GM10248 (cell line): Measurements from ENCODE around the gene REPS1.

ENCODE experiments used
- CTCF ChIA-PET: fragments of 300-600 bp; sonication (Branson Sonifier 250); formaldehyde crosslinking; extraction: SDS; loops from one replicate; lab custom pipeline; 2021; ENCODE audit warnings: antibody characterized with exemption; lab: Yijun Ruan, JAX
- POLR2A ChIA-PET: fragments of 350-650 bp; sonication (Branson Sonifier 250); formaldehyde crosslinking; extraction: SDS; loops from one replicate; lab custom pipeline; 2020; ENCODE audit warnings: antibody characterized with exemption; lab: Yijun Ruan, JAX
- DNase-seq: peaks from one replicate; pipeline ENCODE4 v3.0.0; 2012; ENCODE audit errors: extremely low spot score
- CTCF ChIP-seq: IDR thresholded peaks from 2 replicates; pipeline ENCODE4 v1.5.1; 2012; ENCODE audit warnings: mild to moderate bottlenecking, low read depth; ENCODE audit errors: extremely low read depth, missing control alignments, control extremely low read depth

The REPS1 gene

GRCh38 chr6:138973466-138974153 is 14.4 kb downstream of the REPS1 start:
- ChIA-PET CTCF (interaction anchor here (1.0 to 1.8 kb wide), 6 partner anchors 8 to 157 kb away, joined by 3 to 8 read pairs (median 4); no protein-coding TSS in a partner anchor), POLR2A (no interaction called here)
- TF ChIP-seq CTCF, result no peak
- DNase-seq, result no peak

- POLR2A ChIA-PET, result no interaction called here
- CTCF ChIA-PET, result interaction anchor here (1.2 to 1.5 kb wide), 2 partner anchors 9 to 13 kb away, joined by 3 to 5 read pairs; no protein-coding TSS in a partner anchor
- DNase-seq, result no peak
- TF ChIP-seq CTCF, result no peak
These were observed 15.8 kb downstream of the REPS1 start for GRCh38 chr6:138972226-138972665.

GRCh38 chr6:138971601-138972000 is 16.5 kb downstream of the REPS1 start:
- TF ChIP-seq CTCF, result no peak
- ChIA-PET POLR2A (no interaction called here), CTCF (interaction anchor here (1.2 to 5.9 kb wide), 6 partner anchors 10 to 156 kb away, joined by 3 to 50 read pairs (median 6); partner anchors contain the start of gene REPS1)
- no peak for DNase-seq

- DNase-seq, result no peak
- no peak for TF ChIP-seq CTCF
- CTCF ChIA-PET, result interaction anchor here (1.2 to 5.9 kb wide), 6 partner anchors 14 to 155 kb away, joined by 3 to 50 read pairs (median 6); partner anchors contain the start of gene REPS1
- POLR2A ChIA-PET, result no interaction called here
These were observed 17.1 kb downstream of the REPS1 start for GRCh38 chr6:138970856-138971425.

GRCh38 chr6:138970159-138970558 is 17.9 kb downstream of the REPS1 start:
- no peak for TF ChIP-seq CTCF
- no peak for DNase-seq
- CTCF ChIA-PET, result interaction anchor here (1.2 to 5.9 kb wide), 7 partner anchors 13 to 154 kb away, joined by 3 to 50 read pairs (median 6); partner anchors contain the start of gene REPS1
- POLR2A ChIA-PET, result interaction anchor here (0.6 kb wide), 1 partner anchor 8 kb away, joined by 3 read pairs; no protein-coding TSS in a partner anchor

- no peak for DNase-seq
- POLR2A ChIA-PET, result no interaction called here
- CTCF ChIA-PET, result interaction anchor here (0.8 to 5.9 kb wide), 5 partner anchors 10 to 145 kb away, joined by 3 to 50 read pairs (median 5); partner anchors contain the start of gene REPS1
- TF ChIP-seq CTCF, result no peak
These were observed 21.2 kb downstream of the REPS1 start for GRCh38 chr6:138966870-138967269.
